Subcutaneous abdominal adipose tissue (tissue), 5 donors: ENCODE data around the gene CYFIP1.
"Not testable (repeated sequence)": the region's sequence is repeated elsewhere in the genome, so short reads cannot be mapped to it uniquely, and the experiment has no call there.

ENCODE experiments used
- H3K27ac ChIP-seq: one replicate; pipeline ENCODE4 v1.7.0; 2013; ENCODE audit warnings: low read depth, mild to moderate bottlenecking, inconsistent platforms, low read length, moderate library complexity
- H3K27me3 ChIP-seq, 5 donors: one replicate each; pipeline ENCODE4 v1.7.0; 2013; ENCODE audit warnings: low read length in 5 of 5, inconsistent platforms in 1 of 5; ENCODE audit not compliant: control insufficient read depth in 5 of 5, insufficient read depth in 4 of 5
- H3K36me3 ChIP-seq, 5 donors: one replicate each; pipeline ENCODE4 v1.7.0; 2013; ENCODE audit warnings: low read length in 5 of 5; ENCODE audit not compliant: control insufficient read depth in 5 of 5, insufficient read depth in 5 of 5
- H3K4me1 ChIP-seq, 5 donors: one replicate each; pipeline ENCODE4 v1.7.0; 2013; ENCODE audit warnings: low read length in 5 of 5, mild to moderate bottlenecking in 3 of 5, moderate library complexity in 1 of 5; ENCODE audit not compliant: control insufficient read depth in 5 of 5, insufficient read depth in 5 of 5
- H3K4me3 ChIP-seq, 5 donors: one replicate each; pipeline ENCODE4 v1.7.0; 2013; ENCODE audit warnings: low read length in 5 of 5, low read depth in 1 of 5
- H3K9ac ChIP-seq, 5 donors: one replicate each; pipeline ENCODE4 v1.7.0; 2013; ENCODE audit warnings: low read length in 5 of 5, mild to moderate bottlenecking in 4 of 5, moderate library complexity in 3 of 5
- H3K9me3 ChIP-seq, 5 donors: one replicate each; pipeline ENCODE4 v1.7.0; 2013; ENCODE audit warnings: low read length in 5 of 5; ENCODE audit not compliant: control insufficient read depth in 5 of 5
- donor health status: healthy.
- donor health status: healthy.
- donor health status: healthy.
- donor health status: healthy.
- donor health status: healthy.

The CYFIP1 gene

GRCh38 chr15:22980189-22981050 is at the start of gene CYFIP1:
Gene CYFIP1, minus strand, starts transcription at chr15:22980368. Its CDS starts 33,083 bp downstream, at chr15:22947285.
- H3K4me3 ChIP-seq, result peak within 1 kb of the TSS; percentile 73 to 99 (median 93)
- no peaks in the 10 kb centered on the region for H3K27me3 ChIP-seq
- H3K9ac ChIP-seq, result peak within 1 kb of the TSS; percentile 79 to 92 (median 84)
- no peaks in the 10 kb centered on the region for H3K9me3 ChIP-seq
- peaks cover 3 to 20% (median 15%) of the 10 kb centered on the region in 5 donors for H3K4me1 ChIP-seq
- no peaks in the 10 kb centered on the region for H3K36me3 ChIP-seq
- H3K27ac ChIP-seq, result peak within 1 kb of the TSS; percentile 96

GRCh38 chr15:23026218-23026617 is 46.0 kb upstream of the CYFIP1 start:
- Histone ChIP-seq H3K4me3 (no peak overlapping the region), H3K4me1 (no peaks in the 10 kb centered on the region), H3K9me3 (no peaks in the 10 kb centered on the region), H3K27me3 (no peaks in the 10 kb centered on the region), H3K9ac (no peak overlapping the region), H3K27ac (no peak overlapping the region), H3K36me3 (peaks cover 46 to 97% (median 86%) of the 10 kb centered on the region in 5 donors)

GRCh38 chr15:23022156-23022555 is 42.0 kb upstream of the CYFIP1 start:
- H3K4me3 ChIP-seq, result no peak overlapping the region
- no peaks in the 10 kb centered on the region for H3K9me3 ChIP-seq
- H3K27me3 ChIP-seq, result no peaks in the 10 kb centered on the region
- no peak overlapping the region for H3K27ac ChIP-seq
- H3K36me3 ChIP-seq, result peaks cover 49 to 92% (median 84%) of the 10 kb centered on the region in 5 donors
- no peaks in the 10 kb centered on the region for H3K4me1 ChIP-seq
- H3K9ac ChIP-seq, result no peak overlapping the region

- Histone ChIP-seq H3K36me3 (peaks cover 36 to 92% (median 77%) of the 10 kb centered on the region in 5 donors), H3K9ac (no peak overlapping the region), H3K27ac (no peak overlapping the region), H3K9me3 (no peaks in the 10 kb centered on the region), H3K4me1 (no peaks in the 10 kb centered on the region), H3K4me3 (no peak overlapping the region), H3K27me3 (no peaks in the 10 kb centered on the region)
Observed at GRCh38 chr15:23014394-23015000, 34.3 kb upstream of the CYFIP1 start.

- H3K9ac ChIP-seq, result no peak overlapping the region
- H3K4me3 ChIP-seq, result no peak overlapping the region
- H3K27me3 ChIP-seq, result no peaks in the 10 kb centered on the region
- H3K36me3 ChIP-seq, result peaks cover 37 to 92% (median 77%) of the 10 kb centered on the region in 5 donors
- H3K27ac ChIP-seq, result no peak overlapping the region
- no peaks in the 10 kb centered on the region for H3K4me1 ChIP-seq
- H3K9me3 ChIP-seq, result no peaks in the 10 kb centered on the region
Observed at GRCh38 chr15:23013681-23014080, 33.5 kb upstream of the CYFIP1 start.

GRCh38 chr15:23012616-23013015 is 32.4 kb upstream of the CYFIP1 start:
- not testable (repeated sequence) for H3K9me3 ChIP-seq, H3K9ac ChIP-seq, H3K4me1 ChIP-seq, H3K27me3 ChIP-seq, H3K27ac ChIP-seq, H3K4me3 ChIP-seq
- peaks cover 31 to 92% (median 77%) of the 10 kb centered on the region in 5 donors for H3K36me3 ChIP-seq

- H3K4me1 ChIP-seq, result no peaks in the 10 kb centered on the region
- H3K9me3 ChIP-seq, result no peaks in the 10 kb centered on the region
- no peaks in the 10 kb centered on the region for H3K27me3 ChIP-seq
- no peak overlapping the region for H3K9ac ChIP-seq
- H3K27ac ChIP-seq, result no peak overlapping the region
- H3K36me3 ChIP-seq, result peaks cover 35 to 86% (median 71%) of the 10 kb centered on the region in 5 donors
- no peak overlapping the region for H3K4me3 ChIP-seq
Observed at GRCh38 chr15:23003736-23004135, 23.6 kb upstream of the CYFIP1 start.

GRCh38 chr15:23002920-23003319 is 22.8 kb upstream of the CYFIP1 start:
- Histone ChIP-seq H3K4me3 (no peak overlapping the region), H3K27me3 (no peaks in the 10 kb centered on the region), H3K9me3 (no peaks in the 10 kb centered on the region), H3K27ac (no peak overlapping the region), H3K4me1 (no peaks in the 10 kb centered on the region), H3K9ac (no peak overlapping the region), H3K36me3 (peaks cover 31 to 85% (median 64%) of the 10 kb centered on the region in 5 donors)

- no peaks in the 10 kb centered on the region for H3K4me1 ChIP-seq
- no peak overlapping the region for H3K4me3 ChIP-seq
- no peaks in the 10 kb centered on the region for H3K27me3 ChIP-seq
- no peak overlapping the region for H3K9ac ChIP-seq
- H3K9me3 ChIP-seq, result no peaks in the 10 kb centered on the region
- no peak overlapping the region for H3K27ac ChIP-seq
- peaks cover 13 to 52% (median 16%) of the 10 kb centered on the region in 5 donors for H3K36me3 ChIP-seq
Observed at GRCh38 chr15:22995795-22996194, 15.6 kb upstream of the CYFIP1 start.

GRCh38 chr15:22992024-22992326 is 11.8 kb upstream of the CYFIP1 start:
- H3K36me3 ChIP-seq, result peaks cover 3 to 27% (median 7%) of the 10 kb centered on the region in 5 donors
- no peak overlapping the region for H3K27ac ChIP-seq
- no peaks in the 10 kb centered on the region for H3K27me3 ChIP-seq
- no peak overlapping the region for H3K4me3 ChIP-seq
- no peaks in the 10 kb centered on the region for H3K9me3 ChIP-seq
- H3K4me1 ChIP-seq, result no peaks in the 10 kb centered on the region
- no peak overlapping the region for H3K9ac ChIP-seq
